B cell (primary cell): Measurements from ENCODE around the gene LILRB1. TPM values are rescaled to one million over a fixed set of nuclear protein-coding genes. Genes with fewer than 3 reads are reported as not detected.

Experiments
- ATAC-seq: fragments of 200-7000 bp; cut with Tn5 transposase; one replicate; pipeline ENCODE4 v1.10.0; 2021; ENCODE audit warnings: low read depth, mild to moderate bottlenecking, moderate number of reproducible peaks, moderate library complexity
- CTCF ChIA-PET: fragments of 350-600 bp; sonication (Branson Sonifier 250); formaldehyde crosslinking; loops from one replicate; lab custom pipeline; 2021; ENCODE audit warnings: antibody characterized with exemption, inconsistent platforms; lab: Charles Lee
- POLR2A ChIA-PET: fragments of 350-600 bp; sonication (Branson Sonifier 250); formaldehyde crosslinking; loops from one replicate; lab custom pipeline; 2021; ENCODE audit warnings: antibody characterized with exemption; lab: Charles Lee
- DNase-seq: peaks from one replicate; pipeline ENCODE4 v3.0.0; 2013
- H2AFZ ChIP-seq: 2 replicates; pipeline ENCODE4 v1.6.1; 2012; ENCODE audit warnings: mild to moderate bottlenecking, low read depth, low read length; ENCODE audit not compliant: insufficient read depth, poor library complexity, severe bottlenecking
- H3K27ac ChIP-seq, 2 donors: 1 replicate in 1 of 2; 2 replicates in 1 of 2; pipeline ENCODE4 v1.5.1; 2012 to 2013; ENCODE audit warnings: low read length in 2 of 2, mild to moderate bottlenecking in 2 of 2, moderate library complexity in 1 of 2
- H3K27me3 ChIP-seq, 4 experiments: fragments of 200-600 bp in 1 of 4; sonication (generic) in 1 of 4; replicated peaks in 1 of 4; 1 replicate in 2 of 4; 2 replicates in 2 of 4; pipeline versions ENCODE4 v1.6.1 to v1.7.0; 2013 to 2016; ENCODE audit warnings: low read length in 3 of 4, mild to moderate bottlenecking in 2 of 4, mixed read lengths in 1 of 4, moderate library complexity in 1 of 4; ENCODE audit not compliant: insufficient read depth in 4 of 4, control insufficient read depth in 3 of 4; ENCODE audit errors: control extremely low read depth in 1 of 4
- H3K36me3 ChIP-seq, 2 experiments: replicated peaks in 1 of 2; 1 replicate in 1 of 2; 2 replicates in 1 of 2; pipeline versions ENCODE4 v1.6.1 to v1.7.1; 2013; ENCODE audit warnings: low read length in 1 of 2; ENCODE audit not compliant: insufficient read depth in 2 of 2, control insufficient read depth in 1 of 2; ENCODE audit errors: control extremely low read depth in 1 of 2, extremely low read depth in 1 of 2
- H3K4me1 ChIP-seq, 2 donors: fragments of 200-600 bp in 1 of 2; sonication (generic) in 1 of 2; 1 replicate in 1 of 2; 2 replicates in 1 of 2; pipeline versions ENCODE4 v1.5.1 to v1.6.1; 2013 to 2017; ENCODE audit warnings: low read length in 2 of 2; ENCODE audit not compliant: control insufficient read depth in 2 of 2, insufficient read depth in 2 of 2
- H3K4me2 ChIP-seq: replicated peaks from 2 replicates; pipeline ENCODE3; 2012; ENCODE audit warnings: mild to moderate bottlenecking, low read depth, low read length; ENCODE audit not compliant: poor library complexity, severe bottlenecking
- H3K4me3 ChIP-seq, 5 experiments: fragments of 200-600 bp in 1 of 5; sonication (generic) in 1 of 5; 1 replicate in 3 of 5; 2 replicates in 2 of 5; pipeline versions ENCODE4 v1.5.1 to v1.7.0; 2011 to 2016; ENCODE audit warnings: low read length in 4 of 5, mild to moderate bottlenecking in 4 of 5, low read depth in 2 of 5, control low read depth in 1 of 5, moderate library complexity in 1 of 5; ENCODE audit not compliant: insufficient read depth in 1 of 5; ENCODE audit errors: control extremely low read depth in 1 of 5, extremely low read depth in 1 of 5
- H3K79me2 ChIP-seq: fragments of 200-600 bp; sonication (generic); one replicate; pipeline ENCODE4 v1.6.0; 2016; ENCODE audit warnings: low read length; ENCODE audit not compliant: control insufficient read depth, insufficient read depth
- H3K9ac ChIP-seq: fragments of 200-600 bp; sonication (generic); 2 replicates; pipeline ENCODE4 v1.6.1; 2017; ENCODE audit warnings: mild to moderate bottlenecking, low read length, moderate library complexity
- H3K9me3 ChIP-seq, 3 donors: one replicate each; pipeline versions ENCODE4 v1.6.1 to v1.7.1; 2013; ENCODE audit warnings: low read length in 2 of 3; ENCODE audit not compliant: control insufficient read depth in 2 of 3, insufficient read depth in 1 of 3; ENCODE audit errors: control extremely low read depth in 1 of 3
- H4K20me1 ChIP-seq: 2 replicates; pipeline ENCODE4 v1.6.0; 2012; ENCODE audit warnings: mild to moderate bottlenecking, low read length; ENCODE audit not compliant: insufficient read depth, control insufficient read depth, poor library complexity, severe bottlenecking
- H3K27ac Mint-ChIP-seq: one replicate; pipeline ENCODE4 v1.8.0; 2021; ENCODE audit warnings: mixed read lengths
- H3K27me3 Mint-ChIP-seq: one replicate; pipeline ENCODE4 v1.8.0; 2021; ENCODE audit warnings: mixed read lengths
- H3K4me1 Mint-ChIP-seq: one replicate; pipeline ENCODE4 v1.8.0; 2021; ENCODE audit warnings: mixed read lengths
- H3K4me3 Mint-ChIP-seq: one replicate; pipeline ENCODE4 v1.8.0; 2021; ENCODE audit warnings: mixed read lengths
- H3K9me3 Mint-ChIP-seq: one replicate; pipeline ENCODE4 v1.8.0; 2022; ENCODE audit warnings: mixed read lengths; ENCODE audit not compliant: insufficient read depth
- EZH2 ChIP-seq: IDR thresholded peaks from 2 replicates; pipeline ENCODE4 v1.6.1; 2012; ENCODE audit warnings: borderline replicate concordance, low read depth, mild to moderate bottlenecking, moderate library complexity, low read length; ENCODE audit not compliant: insufficient read depth, poor library complexity, severe bottlenecking
- WGBS: methylation state at CpG from one replicate; pipeline ENCODE4 v1.1.5; 2013; ENCODE audit warnings: missing lambda C conversion rate; ENCODE audit not compliant: insufficient coverage; 5-methylcytosine and 5-hydroxymethylcytosine counted together
- intact Hi-C: fragments of 100-400 bp; cut with micrococcal nuclease; formaldehyde crosslinking; loops from one replicate; pipeline ENCODE4 v1.10.0; 2022
- polyA plus RNA-seq: library from polyadenylated mRNA; depleted of rRNA; stranded (reverse); fragments of >200 nt; gene quantifications from 2 replicates; pipeline ENCODE4 v1.2.3, GENCODE V29; 2012
- total RNA-seq, 2 donors: library from RNA; stranded (reverse); fragments of 120-200 nt in 1 of 2; gene quantifications; 1 replicate in 1 of 2; 2 replicates in 1 of 2; pipeline versions ENCODE4 v1.2.3 to v1.2.4, GENCODE V29; 2013 to 2022
- TF ChIP-seq, protein P1 (sequence below): fragments of 200-600 bp; IDR thresholded peaks from one replicate; pipeline ENCODE4 v1.8.0; 2022; ENCODE audit warnings: antibody characterized with exemption, mild to moderate bottlenecking

Gene LILRB1
- total and polyA plus RNA-seq, 2 donors (not counting 1 experiment from before 2014, with no cell fraction given) = 138 to 170 TPM

DNA sequence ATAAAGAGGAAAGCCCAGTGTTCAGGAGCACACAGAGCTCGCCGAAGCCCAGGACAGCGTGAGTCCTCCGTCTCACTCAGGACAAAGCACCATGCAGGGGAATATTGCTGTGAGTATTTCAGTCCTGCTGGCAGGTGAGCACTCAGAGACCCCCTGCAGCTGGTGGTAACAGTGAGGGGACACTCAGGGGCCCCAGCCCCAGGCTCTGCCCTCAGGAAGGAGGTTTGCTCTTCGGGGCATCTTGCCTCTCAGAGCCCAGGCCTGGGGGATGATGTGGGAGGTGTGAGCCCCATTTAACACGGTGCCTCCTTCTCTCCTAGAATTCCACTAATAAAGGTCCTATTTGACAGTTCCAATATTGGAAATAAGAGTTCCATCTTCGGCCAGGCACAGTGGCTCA lies 22.1 kb upstream of the LILRB1 start:
- CTCF ChIA-PET = no interaction called here
- Histone ChIP-seq H3K79me2 (no peaks in the 10 kb centered on the region), H3K27ac (no peak overlapping the region), H3K9me3 (peaks cover 0 to 4% (median 2%) of the 10 kb centered on the region in 3 donors), H2AFZ (no peak overlapping the region), H3K36me3 (no peaks in the 10 kb centered on the region), H4K20me1 (no peaks in the 10 kb centered on the region), H3K27me3 (no peaks in the 10 kb centered on the region), H3K9ac (no peak overlapping the region), H3K4me3 (no peak overlapping the region), H3K4me2 (no peak overlapping the region), H3K4me1 (peaks cover 36 to 41% of the 10 kb centered on the region in 2 donors)
- TF ChIP-seq EZH2 = no peak
- TF ChIP-seq, protein P1, sequence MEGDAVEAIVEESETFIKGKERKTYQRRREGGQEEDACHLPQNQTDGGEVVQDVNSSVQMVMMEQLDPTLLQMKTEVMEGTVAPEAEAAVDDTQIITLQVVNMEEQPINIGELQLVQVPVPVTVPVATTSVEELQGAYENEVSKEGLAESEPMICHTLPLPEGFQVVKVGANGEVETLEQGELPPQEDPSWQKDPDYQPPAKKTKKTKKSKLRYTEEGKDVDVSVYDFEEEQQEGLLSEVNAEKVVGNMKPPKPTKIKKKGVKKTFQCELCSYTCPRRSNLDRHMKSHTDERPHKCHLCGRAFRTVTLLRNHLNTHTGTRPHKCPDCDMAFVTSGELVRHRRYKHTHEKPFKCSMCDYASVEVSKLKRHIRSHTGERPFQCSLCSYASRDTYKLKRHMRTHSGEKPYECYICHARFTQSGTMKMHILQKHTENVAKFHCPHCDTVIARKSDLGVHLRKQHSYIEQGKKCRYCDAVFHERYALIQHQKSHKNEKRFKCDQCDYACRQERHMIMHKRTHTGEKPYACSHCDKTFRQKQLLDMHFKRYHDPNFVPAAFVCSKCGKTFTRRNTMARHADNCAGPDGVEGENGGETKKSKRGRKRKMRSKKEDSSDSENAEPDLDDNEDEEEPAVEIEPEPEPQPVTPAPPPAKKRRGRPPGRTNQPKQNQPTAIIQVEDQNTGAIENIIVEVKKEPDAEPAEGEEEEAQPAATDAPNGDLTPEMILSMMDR = no peak
- Mint-ChIP-seq H3K4me3 (no peak overlapping the region), H3K9me3 (peaks cover 4% of the 10 kb centered on the region), H3K27me3 (no peaks in the 10 kb centered on the region), H3K4me1 (peaks cover 44% of the 10 kb centered on the region), H3K27ac (no peak overlapping the region)
- WGBS = 100% methylated on average over 3 of the region's 7 CpGs
- ATAC-seq = no peak
- intact Hi-C loops = no loop called here
- no peak for DNase-seq
- POLR2A ChIA-PET = no interaction called here

DNA sequence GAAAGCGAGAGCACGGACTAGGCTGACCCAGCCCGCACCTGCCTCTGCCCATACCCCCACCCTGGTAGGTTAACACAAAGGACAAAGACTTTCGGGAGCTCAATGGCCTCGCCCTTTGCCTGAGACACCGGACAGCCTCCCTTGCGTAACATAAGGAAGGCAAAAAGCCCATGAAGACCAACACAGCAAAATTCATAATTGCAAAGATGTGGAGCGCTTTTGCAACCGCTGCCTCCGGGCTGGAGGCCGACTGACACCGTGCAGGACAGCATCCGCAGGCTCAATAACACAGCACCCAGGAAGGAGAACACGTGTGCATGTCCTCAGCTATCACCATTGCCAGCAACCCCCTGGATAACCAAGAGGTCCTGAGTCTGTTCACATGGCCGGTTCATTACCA lies 21.5 kb upstream of the LILRB1 start:
- H3K4me3 ChIP-seq = no peak overlapping the region
- H3K27ac ChIP-seq = no peak overlapping the region
- no peaks in the 10 kb centered on the region for H3K36me3 ChIP-seq
- H3K9ac ChIP-seq = no peak overlapping the region
- Mint-ChIP-seq H3K4me1 (peaks cover 48% of the 10 kb centered on the region), H3K4me3 (no peak overlapping the region), H3K27me3 (no peaks in the 10 kb centered on the region), H3K9me3 (peaks cover 4% of the 10 kb centered on the region), H3K27ac (no peak overlapping the region)
- intact Hi-C loops = no loop called here
- H3K4me1 ChIP-seq = peaks cover 36 to 41% of the 10 kb centered on the region in 2 donors
- peaks cover 3% of the 10 kb centered on the region for H3K79me2 ChIP-seq
- no peak for DNase-seq
- H3K9me3 ChIP-seq = peaks cover 0 to 4% (median 2%) of the 10 kb centered on the region in 3 donors
- H2AFZ ChIP-seq = no peak overlapping the region
- H3K4me2 ChIP-seq = no peak overlapping the region
- POLR2A ChIA-PET = no interaction called here
- no peaks in the 10 kb centered on the region for H3K27me3 ChIP-seq
- WGBS = 94% methylated on average over 15 of the region's 15 CpGs
- ATAC-seq = no peak
- CTCF ChIA-PET = interaction anchor here (0.8 to 1.7 kb wide), 2 partner anchors 11 to 128 kb away, joined by 3 to 7 read pairs; no protein-coding TSS in a partner anchor
- no peak for TF ChIP-seq EZH2
- TF ChIP-seq, protein P1 = no peak
- no peaks in the 10 kb centered on the region for H4K20me1 ChIP-seq
